Panc1 (cell line): ENCODE results near the gene TCF25. TPM values are rescaled to one million over a fixed set of nuclear protein-coding genes. Genes with fewer than 3 reads are reported as not detected.

ENCODE experiments used
- ATAC-seq: fragments of 200-7000 bp; cut with Tn5 transposase; 2 replicates; pipeline ENCODE4 v1.9.1; 2020; ENCODE audit warnings: mild to moderate bottlenecking, moderate library complexity
- BruUV-seq: library from RNA; stranded (reverse); fragments of 400-500 nt; replicated peaks from 2 replicates; lab custom pipeline; 2021; lab: Mats Ljungman, UMichigan
- CTCF ChIA-PET: fragments of 300-600 bp; sonication (Branson Sonifier 250); formaldehyde crosslinking; loops from one replicate; lab custom pipeline; 2022; ENCODE audit warnings: antibody characterized with exemption; lab: Charles Lee
- POLR2A ChIA-PET: fragments of 300-600 bp; sonication (Branson Sonifier 250); formaldehyde crosslinking; loops from one replicate; lab custom pipeline; 2022; ENCODE audit warnings: antibody characterized with exemption; lab: Charles Lee
- DNase-seq: peaks from one replicate; pipeline ENCODE4 v3.0.0-alpha.2; 2010; ENCODE audit warnings: low read depth, low spot score
- H3K27ac ChIP-seq: 2 replicates; pipeline ENCODE4 v1.5.1; 2011; ENCODE audit warnings: mild to moderate bottlenecking, low read length, inconsistent platforms
- H3K27me3 ChIP-seq: fragments of 200-500 bp; sonication (Bioruptor generic); 2 replicates; pipeline ENCODE4 v1.6.0; 2014; ENCODE audit warnings: low read length, inconsistent platforms; ENCODE audit not compliant: control insufficient read depth, insufficient read depth
- H3K36me3 ChIP-seq: fragments of 200-500 bp; sonication (Bioruptor generic); 2 replicates; pipeline ENCODE4 v1.5.1; 2014; ENCODE audit warnings: inconsistent platforms, mild to moderate bottlenecking, low read length, moderate library complexity; ENCODE audit not compliant: control insufficient read depth, insufficient read depth
- H3K4me1 ChIP-seq: 2 replicates; pipeline ENCODE4 v1.5.1; 2011; ENCODE audit warnings: inconsistent platforms, mild to moderate bottlenecking, low read length, moderate library complexity; ENCODE audit not compliant: control insufficient read depth, insufficient read depth
- H3K4me3 ChIP-seq, 2 experiments: 2 replicates each; pipeline ENCODE4 v1.5.1; 2011 to 2012; ENCODE audit warnings: low read depth in 2 of 2, low read length in 2 of 2, mild to moderate bottlenecking in 2 of 2, inconsistent platforms in 1 of 2, moderate library complexity in 1 of 2
- H3K9me3 ChIP-seq: fragments of 200-500 bp; sonication (Bioruptor generic); 2 replicates; pipeline ENCODE4 v1.5.1; 2014; ENCODE audit warnings: low read depth, mild to moderate bottlenecking, inconsistent platforms, low read length, moderate library complexity; ENCODE audit not compliant: control insufficient read depth, insufficient read depth
- POLR2AphosphoS5 ChIP-seq: IDR thresholded peaks from 2 replicates; pipeline ENCODE4 v1.6.1; 2012; ENCODE audit warnings: mild to moderate bottlenecking, low read depth, low read length, moderate library complexity
- SIN3A ChIP-seq: IDR thresholded peaks from 2 replicates; pipeline ENCODE4 v1.6.1; 2012; ENCODE audit warnings: low read depth, mild to moderate bottlenecking, low read length, moderate library complexity, borderline replicate concordance; ENCODE audit not compliant: insufficient read depth
- TCF7L2 ChIP-seq: IDR thresholded peaks from 2 replicates; pipeline ENCODE4 v1.6.1; 2011; ENCODE audit warnings: mild to moderate bottlenecking, low read depth, low read length, inconsistent platforms
- in situ Hi-C: cut with HindIII; loops from 2 replicates; pipeline ENCODE4 v1.10.0; 2016; ENCODE audit warnings: low sequenced_read_pairs, low pct_unique_long_range_greater_than_20kb
- intact Hi-C: fragments of 100-400 bp; cut with micrococcal nuclease; formaldehyde crosslinking; loops from one replicate; pipeline ENCODE4 v1.10.0; 2022; ENCODE audit not compliant: unreplicated experiment
- total RNA-seq: library from RNA; stranded (reverse); gene quantifications from one replicate; pipeline ENCODE4 v1.2.1, GENCODE V29; 2021; ENCODE audit not compliant: unreplicated experiment
- TF ChIP-seq, protein P1 (sequence below), 2 experiments: IDR thresholded peaks; 2 replicates each; pipeline ENCODE4 v1.6.1; 2011 to 2012; ENCODE audit warnings: low read depth in 2 of 2, control low read depth in 1 of 2, low read length in 1 of 2, mild to moderate bottlenecking in 1 of 2, moderate library complexity in 1 of 2; ENCODE audit not compliant: insufficient read depth in 1 of 2
- TF ChIP-seq, protein P2 (sequence below): fragments of 450-650 bp; IDR thresholded peaks from 2 replicates; pipeline ENCODE4 v1.5.1; 2017; ENCODE audit warnings: mild to moderate bottlenecking

The TCF25 gene
- total RNA-seq, 1 experiment from 2014 or later = 144 TPM

DNA sequence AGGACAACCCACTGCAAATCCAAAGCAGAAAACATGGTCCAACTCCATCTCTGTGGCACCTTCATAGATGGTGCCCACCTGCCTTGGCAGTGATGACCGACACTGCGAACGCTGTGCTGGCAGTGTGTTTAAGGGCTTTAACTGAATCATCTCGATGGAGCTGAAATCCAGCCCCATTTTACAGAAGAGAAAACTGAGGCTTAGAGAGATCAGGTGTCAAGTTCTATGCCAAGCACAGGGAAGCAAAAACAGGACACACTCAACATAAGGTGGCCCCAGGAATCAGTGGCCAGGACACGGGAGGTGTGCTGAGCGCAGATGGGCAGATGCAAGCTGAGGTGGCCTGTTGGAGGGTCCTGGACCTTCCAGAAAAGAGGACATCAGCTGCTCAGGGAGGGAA, 10.7 kb upstream of the TCF25 start:
- Histone ChIP-seq H3K4me3 (no peak overlapping the region), H3K27me3 (no peaks in the 10 kb centered on the region), H3K9me3 (no peaks in the 10 kb centered on the region), H3K36me3 (no peaks in the 10 kb centered on the region; the same call in none of the 2 replicates), H3K27ac (no peak overlapping the region), H3K4me1 (no peaks in the 10 kb centered on the region)
- no peak for DNase-seq
- CTCF ChIA-PET = interaction anchor here (0.7 kb wide), 1 partner anchor 110 kb away, joined by 3 read pairs; no protein-coding TSS in a partner anchor
- in situ Hi-C loops (no loop called here), intact Hi-C loops (loop anchor here (5.0 to 10.0 kb wide), 2 partner anchors 45 to 108 kb away; partner anchors contain the start of gene FANCA)
- no TSS peak for BruUV-seq
- POLR2A ChIA-PET = no interaction called here
- TF ChIP-seq, protein P1, sequence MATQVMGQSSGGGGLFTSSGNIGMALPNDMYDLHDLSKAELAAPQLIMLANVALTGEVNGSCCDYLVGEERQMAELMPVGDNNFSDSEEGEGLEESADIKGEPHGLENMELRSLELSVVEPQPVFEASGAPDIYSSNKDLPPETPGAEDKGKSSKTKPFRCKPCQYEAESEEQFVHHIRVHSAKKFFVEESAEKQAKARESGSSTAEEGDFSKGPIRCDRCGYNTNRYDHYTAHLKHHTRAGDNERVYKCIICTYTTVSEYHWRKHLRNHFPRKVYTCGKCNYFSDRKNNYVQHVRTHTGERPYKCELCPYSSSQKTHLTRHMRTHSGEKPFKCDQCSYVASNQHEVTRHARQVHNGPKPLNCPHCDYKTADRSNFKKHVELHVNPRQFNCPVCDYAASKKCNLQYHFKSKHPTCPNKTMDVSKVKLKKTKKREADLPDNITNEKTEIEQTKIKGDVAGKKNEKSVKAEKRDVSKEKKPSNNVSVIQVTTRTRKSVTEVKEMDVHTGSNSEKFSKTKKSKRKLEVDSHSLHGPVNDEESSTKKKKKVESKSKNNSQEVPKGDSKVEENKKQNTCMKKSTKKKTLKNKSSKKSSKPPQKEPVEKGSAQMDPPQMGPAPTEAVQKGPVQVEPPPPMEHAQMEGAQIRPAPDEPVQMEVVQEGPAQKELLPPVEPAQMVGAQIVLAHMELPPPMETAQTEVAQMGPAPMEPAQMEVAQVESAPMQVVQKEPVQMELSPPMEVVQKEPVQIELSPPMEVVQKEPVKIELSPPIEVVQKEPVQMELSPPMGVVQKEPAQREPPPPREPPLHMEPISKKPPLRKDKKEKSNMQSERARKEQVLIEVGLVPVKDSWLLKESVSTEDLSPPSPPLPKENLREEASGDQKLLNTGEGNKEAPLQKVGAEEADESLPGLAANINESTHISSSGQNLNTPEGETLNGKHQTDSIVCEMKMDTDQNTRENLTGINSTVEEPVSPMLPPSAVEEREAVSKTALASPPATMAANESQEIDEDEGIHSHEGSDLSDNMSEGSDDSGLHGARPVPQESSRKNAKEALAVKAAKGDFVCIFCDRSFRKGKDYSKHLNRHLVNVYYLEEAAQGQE (IDR thresholded peaks at IDR 0.05; ENCODE audit: insufficient read depth in 1 of 2, low read depth in 2 of 2, low read length in 1 of 2) = no peak
- no peak for TF ChIP-seq TCF7L2
- TF ChIP-seq POLR2AphosphoS5 = no peak
- TF ChIP-seq, protein P2, sequence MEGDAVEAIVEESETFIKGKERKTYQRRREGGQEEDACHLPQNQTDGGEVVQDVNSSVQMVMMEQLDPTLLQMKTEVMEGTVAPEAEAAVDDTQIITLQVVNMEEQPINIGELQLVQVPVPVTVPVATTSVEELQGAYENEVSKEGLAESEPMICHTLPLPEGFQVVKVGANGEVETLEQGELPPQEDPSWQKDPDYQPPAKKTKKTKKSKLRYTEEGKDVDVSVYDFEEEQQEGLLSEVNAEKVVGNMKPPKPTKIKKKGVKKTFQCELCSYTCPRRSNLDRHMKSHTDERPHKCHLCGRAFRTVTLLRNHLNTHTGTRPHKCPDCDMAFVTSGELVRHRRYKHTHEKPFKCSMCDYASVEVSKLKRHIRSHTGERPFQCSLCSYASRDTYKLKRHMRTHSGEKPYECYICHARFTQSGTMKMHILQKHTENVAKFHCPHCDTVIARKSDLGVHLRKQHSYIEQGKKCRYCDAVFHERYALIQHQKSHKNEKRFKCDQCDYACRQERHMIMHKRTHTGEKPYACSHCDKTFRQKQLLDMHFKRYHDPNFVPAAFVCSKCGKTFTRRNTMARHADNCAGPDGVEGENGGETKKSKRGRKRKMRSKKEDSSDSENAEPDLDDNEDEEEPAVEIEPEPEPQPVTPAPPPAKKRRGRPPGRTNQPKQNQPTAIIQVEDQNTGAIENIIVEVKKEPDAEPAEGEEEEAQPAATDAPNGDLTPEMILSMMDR = no peak
- TF ChIP-seq SIN3A = no peak
- no peak for ATAC-seq

DNA sequence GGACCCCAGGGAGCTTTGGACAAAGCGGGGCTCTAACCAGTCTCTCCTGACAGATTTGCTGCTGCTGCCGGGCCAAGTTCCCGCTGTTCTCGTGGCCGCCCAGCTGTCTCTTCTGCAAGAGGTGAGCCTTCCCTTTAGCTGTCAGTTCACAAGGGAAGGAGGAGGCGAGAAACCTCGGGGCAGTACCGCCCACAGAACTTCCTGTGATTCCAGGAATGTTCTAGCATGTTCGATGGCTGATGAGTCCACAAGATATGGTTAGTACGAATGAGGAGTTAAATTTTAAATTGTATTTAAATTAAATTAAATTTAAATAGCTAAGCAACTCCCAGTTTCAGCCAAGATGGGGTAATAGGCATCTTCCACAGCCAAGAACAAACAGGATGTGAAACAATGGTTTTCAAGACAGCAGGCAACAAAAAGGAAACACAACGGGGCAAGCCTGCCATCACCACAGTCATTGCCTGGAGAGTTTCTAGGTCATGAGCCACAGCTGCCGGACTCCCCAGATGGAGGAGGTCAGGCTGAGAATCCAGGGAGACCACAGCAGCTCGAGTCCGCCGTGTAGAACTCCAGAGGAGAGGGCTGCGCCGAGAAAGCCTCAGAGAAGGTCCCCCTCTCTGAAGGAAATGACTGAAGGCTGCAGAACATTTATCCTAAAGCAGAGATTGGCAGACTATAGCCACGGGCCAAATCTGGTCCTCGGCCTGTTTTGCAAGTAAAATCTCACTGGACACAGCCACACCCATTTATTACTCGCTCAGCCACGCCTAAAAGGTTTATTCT, 9.5 kb upstream of the TCF25 start:
- Histone ChIP-seq H3K27me3 (no peaks in the 10 kb centered on the region), H3K27ac (no peak overlapping the region), H3K4me1 (no peaks in the 10 kb centered on the region), H3K36me3 (no peaks in the 10 kb centered on the region; the same call in none of the 2 replicates), H3K9me3 (no peaks in the 10 kb centered on the region), H3K4me3 (no peak overlapping the region)
- DNase-seq (no peak), ATAC-seq (no peak)
- TF ChIP-seq, protein P2 = no peak
- TF ChIP-seq TCF7L2 (no peak), SIN3A (no peak), POLR2AphosphoS5 (no peak)
- TF ChIP-seq, protein P1 (IDR thresholded peaks at IDR 0.05; ENCODE audit: insufficient read depth in 1 of 2, low read depth in 2 of 2, low read length in 1 of 2) = no peak
- ChIA-PET POLR2A (no interaction called here), CTCF (no interaction called here)
- no TSS peak for BruUV-seq
- intact Hi-C loops = loop anchor here (5.0 to 10.0 kb wide), 2 partner anchors 47 to 109 kb away; partner anchors contain the start of gene FANCA
- in situ Hi-C loops = no loop called here
